K562 (cell line): ENCODE results near the gene PCK2. TPM values are rescaled to one million over a fixed set of nuclear protein-coding genes. Genes with fewer than 3 reads are reported as not detected.

Experiments used
- ATAC-seq: fragments of 200-7000 bp; cut with Tn5 transposase; 3 replicates; pipeline ENCODE4 v1.9.1; 2020; ENCODE audit warnings: moderate library complexity
- BruUV-seq: library from RNA; stranded (reverse); fragments of 400-500 nt; replicated peaks from 2 replicates; lab custom pipeline; 2021; lab: Mats Ljungman, UMichigan
- CTCF ChIA-PET: fragments of 300-600 bp; formaldehyde crosslinking; extraction: SDS; loops from one replicate; lab custom pipeline; 2021; ENCODE audit warnings: low intra/inter-chr PET ratio; lab: Yijun Ruan, JAX
- POLR2A ChIA-PET: fragments of 300-600, 350-650 bp; sonication (Branson Sonifier 250); formaldehyde crosslinking; extraction: SDS; loops from one replicate; lab custom pipeline; 2021; ENCODE audit warnings: antibody characterized with exemption, inconsistent platforms; lab: Yijun Ruan, JAX
- DNase-seq, 4 experiments: peaks; one replicate each; pipeline versions ENCODE4 v3.0.0 to v3.0.0-alpha.2; 2011 to 2018; ENCODE audit warnings: low spot score in 3 of 4, mixed read lengths in 3 of 4; ENCODE audit errors: extremely low read depth in 1 of 4
- FAIRE-seq: peaks from 2 replicates; lab custom pipeline; 2011; peaks lifted over from hg19 to GRCh38; lab: Jason Lieb, UNC
- H2AFZ ChIP-seq: 2 replicates; pipeline ENCODE4 v1.6.0; 2011; ENCODE audit warnings: low read depth, low read length, control low read depth, inconsistent platforms
- H3K27ac ChIP-seq: fragments of 200-600 bp; 3 replicates; pipeline ENCODE4 v1.8.0; 2011; ENCODE audit warnings: low read depth, mild to moderate bottlenecking, control low read depth, inconsistent platforms, low read length, moderate library complexity, mixed read lengths; ENCODE audit errors: extremely low read depth
- H3K27me3 ChIP-seq, 2 experiments: fragments of 300-600 bp in 1 of 2; 2 replicates in 1 of 2; 3 replicates in 1 of 2; pipeline versions ENCODE4 v1.6.0 to v1.8.0; 2011; ENCODE audit warnings: inconsistent platforms in 2 of 2, low read length in 2 of 2, mild to moderate bottlenecking in 1 of 2, mixed read lengths in 1 of 2, moderate library complexity in 1 of 2; ENCODE audit not compliant: control insufficient read depth in 2 of 2, insufficient read depth in 2 of 2
- H3K36me3 ChIP-seq: fragments of 300-600 bp; 3 replicates; pipeline ENCODE4 v1.8.0; 2011; ENCODE audit warnings: mild to moderate bottlenecking, low read length, inconsistent platforms; ENCODE audit not compliant: control insufficient read depth, insufficient read depth
- H3K4me1 ChIP-seq, 2 experiments: fragments of 200-600 bp in 1 of 2; replicated peaks in 1 of 2; 2 replicates in 1 of 2; 3 replicates in 1 of 2; pipeline versions ENCODE4 v1.5.1 to v1.8.0; 2011; ENCODE audit warnings: inconsistent platforms in 2 of 2, low read length in 2 of 2, mild to moderate bottlenecking in 1 of 2, mixed read lengths in 1 of 2, moderate library complexity in 1 of 2; ENCODE audit not compliant: control insufficient read depth in 2 of 2, insufficient read depth in 2 of 2
- H3K4me2 ChIP-seq: 2 replicates; pipeline ENCODE4 v1.6.1; 2011; ENCODE audit warnings: low read length, control low read depth, inconsistent platforms, mixed read lengths; ENCODE audit not compliant: insufficient read depth
- H3K4me3 ChIP-seq: fragments of 200-600 bp; sonication (generic), shearing (Covaris generic); 2 replicates; pipeline ENCODE4 v1.5.1; 2016; ENCODE audit warnings: control low read depth, inconsistent platforms
- H3K79me2 ChIP-seq: fragments of 200-600 bp; 3 replicates; pipeline ENCODE4 v1.8.0; 2011; ENCODE audit warnings: low read length, inconsistent platforms; ENCODE audit not compliant: control insufficient read depth, insufficient read depth
- H3K9ac ChIP-seq, 2 experiments: 2 replicates each; pipeline versions ENCODE4 v1.6.0 to v1.6.1; 2011; ENCODE audit warnings: low read depth in 2 of 2, low read length in 2 of 2, control low read depth in 1 of 2, inconsistent platforms in 1 of 2, mild to moderate bottlenecking in 1 of 2, mixed read lengths in 1 of 2; ENCODE audit not compliant: insufficient read depth in 1 of 2
- H3K9me1 ChIP-seq: one replicate; pipeline ENCODE4 v1.6.0; 2011; ENCODE audit warnings: inconsistent platforms, mild to moderate bottlenecking, low read length, moderate library complexity; ENCODE audit not compliant: control insufficient read depth, insufficient read depth
- H3K9me3 ChIP-seq: replicated peaks from 2 replicates; pipeline ENCODE4 v1.5.1; 2011; ENCODE audit warnings: low read depth, low read length, inconsistent platforms; ENCODE audit not compliant: control insufficient read depth, insufficient read depth
- H4K20me1 ChIP-seq: replicated peaks from 2 replicates; pipeline ENCODE4 v1.6.1; 2011; ENCODE audit warnings: low read length, inconsistent platforms, mixed read lengths; ENCODE audit not compliant: control insufficient read depth, insufficient read depth
- CREB1 ChIP-seq, 2 experiments: sonication (generic) in 1 of 2; formaldehyde crosslinking in 1 of 2; IDR thresholded peaks; 2 replicates each; pipeline versions ENCODE4 v1.6.1 to v1.8.0; 2012 to 2022; ENCODE audit warnings: inconsistent platforms in 1 of 2, mild to moderate bottlenecking in 1 of 2, missing genetic modification reagents in 1 of 2, moderate library complexity in 1 of 2
- CXXC5 ChIP-seq: fragments of 250-450 bp; sonication (Bioruptor Pico); IDR thresholded peaks from 2 replicates; pipeline ENCODE4 v1.8.0; 2022; ENCODE audit warnings: inconsistent platforms, mild to moderate bottlenecking, moderate library complexity
- E2F6 ChIP-seq, 2 experiments: IDR thresholded peaks; 2 replicates each; pipeline ENCODE4 v1.6.1; 2011; ENCODE audit warnings: borderline replicate concordance in 1 of 2, control low read depth in 1 of 2, low read depth in 1 of 2, low read length in 1 of 2, mild to moderate bottlenecking in 1 of 2, mixed read lengths in 1 of 2, moderate library complexity in 1 of 2; ENCODE audit not compliant: insufficient read depth in 1 of 2, insufficient read length in 1 of 2, poor library complexity in 1 of 2, severe bottlenecking in 1 of 2; ENCODE audit errors: extremely low read depth in 1 of 2
- HDAC6 ChIP-seq: IDR thresholded peaks from 2 replicates; pipeline ENCODE4 v1.6.1; 2012; ENCODE audit warnings: low read depth, mild to moderate bottlenecking, control low read depth, inconsistent platforms, low read length, moderate library complexity
- HMG20A ChIP-seq: fragments of 450-650 bp; formaldehyde crosslinking; conservative IDR thresholded peaks from 2 replicates; pipeline ENCODE4 v1.4.0; 2020; ENCODE audit warnings: mild to moderate bottlenecking, mixed read lengths
- NELFE ChIP-seq: IDR thresholded peaks from 2 replicates; pipeline ENCODE4 v1.6.1; 2011; ENCODE audit warnings: mild to moderate bottlenecking; ENCODE audit not compliant: insufficient read depth, insufficient read length
- POLR2A ChIP-seq: fragments of 450-650 bp; conservative IDR thresholded peaks from 2 replicates; pipeline ENCODE4 v1.6.1; 2016
- RBBP5 ChIP-seq: fragments of 200-600 bp; sonication (generic); IDR thresholded peaks from 2 replicates; pipeline ENCODE4 v1.6.1; 2012; ENCODE audit warnings: borderline replicate concordance, mild to moderate bottlenecking, low read length, control low read depth, inconsistent platforms; ENCODE audit not compliant: insufficient read depth, poor library complexity, severe bottlenecking
- RBM39 ChIP-seq: fragments of 200-400 bp; formaldehyde crosslinking; optimal IDR thresholded peaks from 2 replicates; pipeline ENCODE3; 2018; ENCODE audit warnings: low read depth, low read length
- WGBS: fragments of 100-300 bp; shearing (Covaris generic); methylation state at CpG from one replicate; pipeline ENCODE4 v1.1.6; 2016; ENCODE audit warnings: low coverage, mixed read lengths; ENCODE audit not compliant: insufficient coverage; ENCODE audit errors: missing lambda C conversion rate; 5-methylcytosine and 5-hydroxymethylcytosine counted together
- in situ Hi-C: fragments of 300-500 bp; cut with MboI; formaldehyde crosslinking; loops from 4 replicates; pipeline ENCODE4 v1.15.0; 2018; ENCODE audit warnings: inconsistent platforms, mixed read lengths
- intact Hi-C: fragments of 100-400 bp; cut with micrococcal nuclease; formaldehyde crosslinking; loops from 2 replicates; pipeline ENCODE4 v1.14.2; 2022
- polyA plus RNA-seq, 8 experiments: library from polyadenylated mRNA; depleted of rRNA in 4 of 8; stranded (reverse) in 5 of 8; unstranded in 3 of 8; fragments of >200 nt; fragmentation: Nextera tagmentation in 2 of 8; fragmentation: Illumina TruSeq in 1 of 8; extraction: Ambion mirVana in 2 of 8; extraction: Trizol in 1 of 8; gene quantifications; 2 replicates each; pipeline versions ENCODE4 v1.2.1 to v1.2.3, GENCODE V29; 2011 to 2014; ENCODE audit warnings: inconsistent platforms in 1 of 8, missing spikeins in 1 of 8
- total RNA-seq, 7 experiments: library from RNA; depleted of rRNA in 6 of 7; stranded (reverse); fragments of >200 nt in 6 of 7; fragmentation: Illumina TruSeq in 2 of 7; extraction: Trizol in 2 of 7; gene quantifications; 2 replicates each; pipeline versions ENCODE4 v1.2.1 to v1.2.3, GENCODE V29; 2011 to 2021; ENCODE audit warnings: low replicate concordance in 1 of 7
- TF ChIP-seq, protein P1 (sequence below), 2 experiments: fragments of 450-650 bp; formaldehyde crosslinking in 1 of 2; IDR thresholded peaks; 2 replicates each; pipeline versions ENCODE4 v1.4.0 to v1.6.1; 2014 to 2020; ENCODE audit warnings: mild to moderate bottlenecking in 2 of 2, borderline replicate concordance in 1 of 2, low read depth in 1 of 2

The PCK2 gene
- total and polyA plus RNA-seq, 9 of the 15 experiments (the other 6 are each of a cell fraction or from before 2014, with no cell fraction given): 3.3 to 60.9 (median 30.4) TPM

GRCh38 chr14:24146978-24147760 is 53.1 kb downstream of the PCK2 start, which contains the start of gene RNF31:
Gene RNF31, plus strand, starts transcription at chr14:24147498. Its CDS starts 201 bp downstream, at chr14:24147699.
- Histone ChIP-seq H3K9ac (peak within 1 kb of the TSS; percentile 81 to 97), H3K4me3 (peak within 1 kb of the TSS; percentile 98), H2AFZ (peak within 1 kb of the TSS; percentile 84), H3K27ac (peak within 1 kb of the TSS; percentile 72), H3K27me3 (no peaks in the 10 kb centered on the region), H3K36me3 (peaks cover 61% of the 10 kb centered on the region; the same call in 2 of the 3 replicates), H3K4me1 (peaks cover 31 to 44% of the 10 kb centered on the region in 2 experiments; a peak in 4 of 5 replicates), H3K4me2 (peak within 1 kb of the TSS; percentile 98), H3K9me3 (no peaks in the 10 kb centered on the region), H3K9me1 (peaks cover 5% of the 10 kb centered on the region), H4K20me1 (no peaks in the 10 kb centered on the region), H3K79me2 (peaks cover 39% of the 10 kb centered on the region)
- DNase-seq (peak; percentile 85 to 97 (median 90)), FAIRE-seq (peak; percentile 99), ATAC-seq (peak; percentile 95)
- ChIA-PET POLR2A (interaction anchor here (0.6 to 2.2 kb wide), 12 partner anchors 8 to 284 kb away, joined by 3 to 6 read pairs (median 4); partner anchors contain the start of genes DCAF11, IRF9, NRL and TINF2), CTCF (no interaction called here)
- in situ Hi-C loops: no loop called here
- 0% methylated on average over 16 of the region's 57 CpGs for WGBS
- no TSS peak for BruUV-seq
- intact Hi-C loops: loop anchor here (2.0 to 10.0 kb wide), 2 partner anchors 32 to 52 kb away; partner anchors contain the start of genes DCAF11, NRL and PCK2
- TF ChIP-seq CXXC5 (CRISPR knock-in tag) (0 out of 2 replicates have a peak, but pooled peaks have one; percentile 4), POLR2A (peak; percentile 55; the same call in 1 of the 2 replicates), RBM39 (no peak), RBBP5 (peak; percentile 40), HMG20A (CRISPR knock-in tag) (no peak), E2F6 (IDR thresholded peaks at IDR 0.05; ENCODE audit: borderline replicate concordance in 1 of 2, extremely low read depth in 1 of 2, insufficient read depth in 1 of 2, insufficient read length in 1 of 2, low read depth in 1 of 2, low read length in 1 of 2, poor library complexity in 1 of 2, severe bottlenecking in 1 of 2) (peak in 1 of 2 experiments; percentile 20), NELFE (no peak), CREB1 (IDR thresholded peaks at IDR 0.05) (0 out of 2 replicates have a peak, but pooled peaks have one; percentile 10), CREB1 (CRISPR knock-in tag; IDR thresholded peaks at IDR 0.05) (0 out of 2 replicates have a peak, but pooled peaks have one; percentile 10), HDAC6 (no peak)
- TF ChIP-seq, protein P1, sequence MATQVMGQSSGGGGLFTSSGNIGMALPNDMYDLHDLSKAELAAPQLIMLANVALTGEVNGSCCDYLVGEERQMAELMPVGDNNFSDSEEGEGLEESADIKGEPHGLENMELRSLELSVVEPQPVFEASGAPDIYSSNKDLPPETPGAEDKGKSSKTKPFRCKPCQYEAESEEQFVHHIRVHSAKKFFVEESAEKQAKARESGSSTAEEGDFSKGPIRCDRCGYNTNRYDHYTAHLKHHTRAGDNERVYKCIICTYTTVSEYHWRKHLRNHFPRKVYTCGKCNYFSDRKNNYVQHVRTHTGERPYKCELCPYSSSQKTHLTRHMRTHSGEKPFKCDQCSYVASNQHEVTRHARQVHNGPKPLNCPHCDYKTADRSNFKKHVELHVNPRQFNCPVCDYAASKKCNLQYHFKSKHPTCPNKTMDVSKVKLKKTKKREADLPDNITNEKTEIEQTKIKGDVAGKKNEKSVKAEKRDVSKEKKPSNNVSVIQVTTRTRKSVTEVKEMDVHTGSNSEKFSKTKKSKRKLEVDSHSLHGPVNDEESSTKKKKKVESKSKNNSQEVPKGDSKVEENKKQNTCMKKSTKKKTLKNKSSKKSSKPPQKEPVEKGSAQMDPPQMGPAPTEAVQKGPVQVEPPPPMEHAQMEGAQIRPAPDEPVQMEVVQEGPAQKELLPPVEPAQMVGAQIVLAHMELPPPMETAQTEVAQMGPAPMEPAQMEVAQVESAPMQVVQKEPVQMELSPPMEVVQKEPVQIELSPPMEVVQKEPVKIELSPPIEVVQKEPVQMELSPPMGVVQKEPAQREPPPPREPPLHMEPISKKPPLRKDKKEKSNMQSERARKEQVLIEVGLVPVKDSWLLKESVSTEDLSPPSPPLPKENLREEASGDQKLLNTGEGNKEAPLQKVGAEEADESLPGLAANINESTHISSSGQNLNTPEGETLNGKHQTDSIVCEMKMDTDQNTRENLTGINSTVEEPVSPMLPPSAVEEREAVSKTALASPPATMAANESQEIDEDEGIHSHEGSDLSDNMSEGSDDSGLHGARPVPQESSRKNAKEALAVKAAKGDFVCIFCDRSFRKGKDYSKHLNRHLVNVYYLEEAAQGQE (IDR thresholded peaks at IDR 0.05; ENCODE audit: borderline replicate concordance): peak; percentile 87
- TF ChIP-seq, protein P1 (CRISPR knock-in tag; IDR thresholded peaks at IDR 0.05; ENCODE audit: low read depth): no peak
